Measurements from ENCODE around the gene ISM1. TPM values are rescaled to one million over a fixed set of nuclear protein-coding genes. Genes with fewer than 3 reads are reported as not detected.
A peak's percentile ranks its signal among the peaks of the same experiment; 100 is the strongest.

ISM1 gene
- 1 to 10 TPM; 6.0 to 9.4 TPM for total RNA-seq
- polyA plus RNA-seq (ENCODE audit: insufficient read length in 2 of 2): 10 to 100 TPM in 1 of 2 donors, 1 to 10 TPM in 1; 9.2 to 11.6 TPM
- long read RNA-seq, donor 1, partial matches to known transcripts: 0 of 4 reads
- long read RNA-seq, donor 1, other reads (novel, unspliced or antisense): 0 of 4 reads
- long read RNA-seq, donor 2, partial matches to known transcripts: 0 of 1 reads
- long read RNA-seq, donor 2, other reads (novel, unspliced or antisense): 0 of 1 reads
- long read RNA-seq, donor 3, partial matches to known transcripts: 0 of 1 reads
- long read RNA-seq, donor 3, other reads (novel, unspliced or antisense): 0 of 1 reads
- long read RNA-seq, donor 4, partial matches to known transcripts: 10 of 12 reads
- long read RNA-seq, donor 4, other reads (novel, unspliced or antisense): 0 of 12 reads

- Histone ChIP-seq H3K9me3 (ENCODE audit: control insufficient read depth, insufficient read depth, low read length) (no peaks in the 10 kb centered on the region), H3K4me1 (ENCODE audit: control insufficient read depth, insufficient read depth, low read length) (peaks cover 24% of the 10 kb centered on the region), H3K4me3 (ENCODE audit: low read depth, low read length) (peak within 1 kb of the TSS; percentile 52), H3K27ac (ENCODE audit: low read depth, low read length) (peak within 1 kb of the TSS; percentile 33), H3K27me3 (ENCODE audit: control insufficient read depth, insufficient read depth, low read length) (peaks cover 54% of the 10 kb centered on the region), H3K36me3 (ENCODE audit: control insufficient read depth, insufficient read depth, low read length) (no peaks in the 10 kb centered on the region)
- under 1% methylated on average over 26 of the region's 39 CpGs for WGBS (ENCODE audit: insufficient coverage)
- peak in 2 of 6 donors; percentile 48 to 59 for DNase-seq (ENCODE audit: low read depth in 4 of 6, low spot score in 6 of 6)
Measured at GRCh38 chr20:13220904-13221297, at the start of gene ISM1. TSS of gene ISM1 (plus strand) at chr20:13221274. CDS start at chr20:13221777, 503 bp downstream.

- Histone ChIP-seq H3K36me3 (ENCODE audit: control insufficient read depth, insufficient read depth, low read length) (no peaks in the 10 kb centered on the region), H3K4me1 (ENCODE audit: control insufficient read depth, insufficient read depth, low read length) (no peaks in the 10 kb centered on the region), H3K4me3 (ENCODE audit: low read depth, low read length) (no peak overlapping the region), H3K9me3 (ENCODE audit: control insufficient read depth, insufficient read depth, low read length) (peaks cover 5% of the 10 kb centered on the region), H3K27me3 (ENCODE audit: control insufficient read depth, insufficient read depth, low read length) (no peaks in the 10 kb centered on the region), H3K27ac (ENCODE audit: low read depth, low read length) (no peak overlapping the region)
- 100% methylated on average over 1 of the region's 2 CpGs for WGBS (ENCODE audit: insufficient coverage)
- no peak for DNase-seq (ENCODE audit: low read depth in 4 of 6, low spot score in 6 of 6)
Measured at GRCh38 chr20:13173201-13173600, 47.9 kb upstream of the ISM1 start.

- H3K36me3 ChIP-seq (ENCODE audit: control insufficient read depth, insufficient read depth, low read length): no peaks in the 10 kb centered on the region
- H3K9me3 ChIP-seq (ENCODE audit: control insufficient read depth, insufficient read depth, low read length): peaks cover 5% of the 10 kb centered on the region
- H3K4me1 ChIP-seq (ENCODE audit: control insufficient read depth, insufficient read depth, low read length): no peaks in the 10 kb centered on the region
- H3K27me3 ChIP-seq (ENCODE audit: control insufficient read depth, insufficient read depth, low read length): no peaks in the 10 kb centered on the region
- 95% methylated on average over 5 of the region's 9 CpGs for WGBS (ENCODE audit: insufficient coverage)
- H3K27ac ChIP-seq (ENCODE audit: low read depth, low read length): no peak overlapping the region
- H3K4me3 ChIP-seq (ENCODE audit: low read depth, low read length): no peak overlapping the region
- DNase-seq (ENCODE audit: low read depth in 4 of 6, low spot score in 6 of 6): no peak
Measured at GRCh38 chr20:13174402-13174801, 46.7 kb upstream of the ISM1 start.

GRCh38 chr20:13180986-13181889 lies 39.8 kb upstream of the ISM1 start:
- H3K4me1 ChIP-seq (ENCODE audit: control insufficient read depth, insufficient read depth, low read length): no peaks in the 10 kb centered on the region
- H3K27me3 ChIP-seq (ENCODE audit: control insufficient read depth, insufficient read depth, low read length): no peaks in the 10 kb centered on the region
- H3K4me3 ChIP-seq (ENCODE audit: low read depth, low read length): no peak overlapping the region
- DNase-seq (ENCODE audit: low read depth in 4 of 6, low spot score in 6 of 6): no peak
- H3K9me3 ChIP-seq (ENCODE audit: control insufficient read depth, insufficient read depth, low read length): peaks cover 2% of the 10 kb centered on the region
- no peak overlapping the region for H3K27ac ChIP-seq (ENCODE audit: low read depth, low read length)
- H3K36me3 ChIP-seq (ENCODE audit: control insufficient read depth, insufficient read depth, low read length): no peaks in the 10 kb centered on the region
- 89% methylated on average over 1 of the region's 7 CpGs for WGBS (ENCODE audit: insufficient coverage)

- no peak overlapping the region for H3K4me3 ChIP-seq (ENCODE audit: low read depth, low read length)
- no peaks in the 10 kb centered on the region for H3K9me3 ChIP-seq (ENCODE audit: control insufficient read depth, insufficient read depth, low read length)
- H3K27me3 ChIP-seq (ENCODE audit: control insufficient read depth, insufficient read depth, low read length): no peaks in the 10 kb centered on the region
- DNase-seq (ENCODE audit: low read depth in 4 of 6, low spot score in 6 of 6): no peak
- H3K36me3 ChIP-seq (ENCODE audit: control insufficient read depth, insufficient read depth, low read length): no peaks in the 10 kb centered on the region
- no peak overlapping the region for H3K27ac ChIP-seq (ENCODE audit: low read depth, low read length)
- no peaks in the 10 kb centered on the region for H3K4me1 ChIP-seq (ENCODE audit: control insufficient read depth, insufficient read depth, low read length)
- 33% methylated on average over 1 of the region's 1 CpG for WGBS (ENCODE audit: insufficient coverage)
Measured at GRCh38 chr20:13183005-13183404, 38.1 kb upstream of the ISM1 start.

- H3K9me3 ChIP-seq (ENCODE audit: control insufficient read depth, insufficient read depth, low read length): no peaks in the 10 kb centered on the region
- no peaks in the 10 kb centered on the region for H3K4me1 ChIP-seq (ENCODE audit: control insufficient read depth, insufficient read depth, low read length)
- H3K27me3 ChIP-seq (ENCODE audit: control insufficient read depth, insufficient read depth, low read length): no peaks in the 10 kb centered on the region
- no peaks in the 10 kb centered on the region for H3K36me3 ChIP-seq (ENCODE audit: control insufficient read depth, insufficient read depth, low read length)
- no peak for DNase-seq (ENCODE audit: low read depth in 4 of 6, low spot score in 6 of 6)
- no peak overlapping the region for H3K27ac ChIP-seq (ENCODE audit: low read depth, low read length)
- H3K4me3 ChIP-seq (ENCODE audit: low read depth, low read length): no peak overlapping the region
- no CpG with 5 or more reads among the region's 3 CpGs for WGBS (ENCODE audit: insufficient coverage)
Measured at GRCh38 chr20:13186043-13186774, 34.9 kb upstream of the ISM1 start.

GRCh38 chr20:13187899-13188298 lies 33.2 kb upstream of the ISM1 start:
- H3K27ac ChIP-seq (ENCODE audit: low read depth, low read length): no peak overlapping the region
- H3K4me3 ChIP-seq (ENCODE audit: low read depth, low read length): no peak overlapping the region
- no peaks in the 10 kb centered on the region for H3K4me1 ChIP-seq (ENCODE audit: control insufficient read depth, insufficient read depth, low read length)
- H3K27me3 ChIP-seq (ENCODE audit: control insufficient read depth, insufficient read depth, low read length): no peaks in the 10 kb centered on the region
- no CpG with 5 or more reads among the region's 2 CpGs for WGBS (ENCODE audit: insufficient coverage)
- DNase-seq (ENCODE audit: low read depth in 4 of 6, low spot score in 6 of 6): no peak
- no peaks in the 10 kb centered on the region for H3K9me3 ChIP-seq (ENCODE audit: control insufficient read depth, insufficient read depth, low read length)
- H3K36me3 ChIP-seq (ENCODE audit: control insufficient read depth, insufficient read depth, low read length): no peaks in the 10 kb centered on the region

- Histone ChIP-seq H3K9me3 (ENCODE audit: control insufficient read depth, insufficient read depth, low read length) (no peaks in the 10 kb centered on the region), H3K4me3 (ENCODE audit: low read depth, low read length) (no peak overlapping the region), H3K36me3 (ENCODE audit: control insufficient read depth, insufficient read depth, low read length) (no peaks in the 10 kb centered on the region), H3K27ac (ENCODE audit: low read depth, low read length) (no peak overlapping the region), H3K4me1 (ENCODE audit: control insufficient read depth, insufficient read depth, low read length) (no peaks in the 10 kb centered on the region), H3K27me3 (ENCODE audit: control insufficient read depth, insufficient read depth, low read length) (no peaks in the 10 kb centered on the region)
- 78% methylated on average over 1 of the region's 2 CpGs for WGBS (ENCODE audit: insufficient coverage)
- no peak for DNase-seq (ENCODE audit: low read depth in 4 of 6, low spot score in 6 of 6)
Measured at GRCh38 chr20:13199279-13199678, 21.8 kb upstream of the ISM1 start.

- H3K4me3 ChIP-seq (ENCODE audit: low read depth, low read length): no peak overlapping the region
- H3K27me3 ChIP-seq (ENCODE audit: control insufficient read depth, insufficient read depth, low read length): peaks cover 3% of the 10 kb centered on the region
- H3K36me3 ChIP-seq (ENCODE audit: control insufficient read depth, insufficient read depth, low read length): no peaks in the 10 kb centered on the region
- no peak overlapping the region for H3K27ac ChIP-seq (ENCODE audit: low read depth, low read length)
- peak in 2 of 6 donors; percentile 78 to 93 for DNase-seq (ENCODE audit: low read depth in 4 of 6, low spot score in 6 of 6)
- H3K4me1 ChIP-seq (ENCODE audit: control insufficient read depth, insufficient read depth, low read length): no peaks in the 10 kb centered on the region
- H3K9me3 ChIP-seq (ENCODE audit: control insufficient read depth, insufficient read depth, low read length): no peaks in the 10 kb centered on the region
- WGBS (ENCODE audit: insufficient coverage): 16% methylated on average over 4 of the region's 5 CpGs
Measured at GRCh38 chr20:13200767-13201500, 20.1 kb upstream of the ISM1 start.
